Measurements from ENCODE around the gene SMG6.
A peak's percentile ranks its signal among the peaks of the same experiment; 100 is the strongest.

The SMG6 gene

GRCh38 chr17:2303204-2304188, at the start of gene SMG6, which contains the start of gene SRR:
Gene SMG6, minus strand, starts transcription at chr17:2303785. Its CDS starts 65 bp downstream, at chr17:2303720.
Gene SRR, plus strand, starts transcription at chr17:2303950. Its CDS starts 11,611 bp downstream, at chr17:2315561.
- no peak for TF ChIP-seq CTCF (IDR thresholded peaks at IDR 0.05; ENCODE audit: low read depth, low read length)
- TF ChIP-seq EZH2phosphoT487 (IDR thresholded peaks at IDR 0.05; ENCODE audit: low read depth), result no peak
- no peaks in the 10 kb centered on the region for H3K9me3 ChIP-seq (ENCODE audit: insufficient read depth, low read length)
- no peaks in the 10 kb centered on the region for H3K27me3 ChIP-seq (ENCODE audit: low read depth, low read length)
- peak within 1 kb of the TSS; percentile 98 for H3K4me3 ChIP-seq (ENCODE audit: low read length)
- H3K27ac ChIP-seq (ENCODE audit: low read length), result peak within 1 kb of the TSS; percentile 53
- H3K36me3 ChIP-seq (replicated peaks; ENCODE audit: low read depth, low read length), result no peaks in the 10 kb centered on the region
- H2AFZ ChIP-seq (ENCODE audit: low read depth, low read length), result peak within 1 kb of the TSS; percentile 63
- no peaks in the 10 kb centered on the region for H4K20me1 ChIP-seq (ENCODE audit: insufficient read depth, low read length)
- peaks cover 9% of the 10 kb centered on the region for H3K79me2 ChIP-seq (ENCODE audit: low read length)
- peak within 1 kb of the TSS; percentile 85 for H3K9ac ChIP-seq (ENCODE audit: low read length)
- H3K4me1 ChIP-seq (ENCODE audit: low read length), result peaks cover 4% of the 10 kb centered on the region; the same call in 1 of the 2 replicates
- H3K4me2 ChIP-seq (ENCODE audit: low read length), result peak within 1 kb of the TSS; percentile 96

GRCh38 chr17:2351269-2351668, 47.7 kb upstream of the SMG6 start:
- TF ChIP-seq EZH2phosphoT487 (IDR thresholded peaks at IDR 0.05; ENCODE audit: low read depth) (no peak), CTCF (IDR thresholded peaks at IDR 0.05; ENCODE audit: low read depth, low read length) (no peak)
- Histone ChIP-seq H3K4me1 (ENCODE audit: low read length) (no peaks in the 10 kb centered on the region), H4K20me1 (ENCODE audit: insufficient read depth, low read length) (no peaks in the 10 kb centered on the region), H3K79me2 (ENCODE audit: low read length) (no peaks in the 10 kb centered on the region), H3K4me3 (ENCODE audit: low read length) (no peak overlapping the region), H3K4me2 (ENCODE audit: low read length) (no peak overlapping the region), H3K27ac (ENCODE audit: low read length) (no peak overlapping the region), H3K9ac (ENCODE audit: low read length) (no peak overlapping the region), H3K27me3 (ENCODE audit: low read depth, low read length) (no peaks in the 10 kb centered on the region), H3K9me3 (ENCODE audit: insufficient read depth, low read length) (no peaks in the 10 kb centered on the region), H3K36me3 (replicated peaks; ENCODE audit: low read depth, low read length) (no peaks in the 10 kb centered on the region), H2AFZ (ENCODE audit: low read depth, low read length) (no peak overlapping the region)

GRCh38 chr17:2347805-2348685, 44.5 kb upstream of the SMG6 start:
- no peaks in the 10 kb centered on the region for H3K27me3 ChIP-seq (ENCODE audit: low read depth, low read length)
- no peaks in the 10 kb centered on the region for H3K36me3 ChIP-seq (replicated peaks; ENCODE audit: low read depth, low read length)
- no peak overlapping the region for H2AFZ ChIP-seq (ENCODE audit: low read depth, low read length)
- no peaks in the 10 kb centered on the region for H4K20me1 ChIP-seq (ENCODE audit: insufficient read depth, low read length)
- no peaks in the 10 kb centered on the region for H3K4me1 ChIP-seq (ENCODE audit: low read length)
- no peaks in the 10 kb centered on the region for H3K79me2 ChIP-seq (ENCODE audit: low read length)
- no peak for TF ChIP-seq CTCF (IDR thresholded peaks at IDR 0.05; ENCODE audit: low read depth, low read length)
- TF ChIP-seq EZH2phosphoT487 (IDR thresholded peaks at IDR 0.05; ENCODE audit: low read depth), result no peak
- H3K4me3 ChIP-seq (ENCODE audit: low read length), result no peak overlapping the region
- no peak overlapping the region for H3K27ac ChIP-seq (ENCODE audit: low read length)
- no peak overlapping the region for H3K4me2 ChIP-seq (ENCODE audit: low read length)
- no peak overlapping the region for H3K9ac ChIP-seq (ENCODE audit: low read length)
- no peaks in the 10 kb centered on the region for H3K9me3 ChIP-seq (ENCODE audit: insufficient read depth, low read length)
